ENCODE results near the gene TRIM6.
"Not testable (repeated sequence)": the region's sequence is repeated elsewhere in the genome, so short reads cannot be mapped to it uniquely, and the experiment has no call there.

The TRIM6 gene, protein sequence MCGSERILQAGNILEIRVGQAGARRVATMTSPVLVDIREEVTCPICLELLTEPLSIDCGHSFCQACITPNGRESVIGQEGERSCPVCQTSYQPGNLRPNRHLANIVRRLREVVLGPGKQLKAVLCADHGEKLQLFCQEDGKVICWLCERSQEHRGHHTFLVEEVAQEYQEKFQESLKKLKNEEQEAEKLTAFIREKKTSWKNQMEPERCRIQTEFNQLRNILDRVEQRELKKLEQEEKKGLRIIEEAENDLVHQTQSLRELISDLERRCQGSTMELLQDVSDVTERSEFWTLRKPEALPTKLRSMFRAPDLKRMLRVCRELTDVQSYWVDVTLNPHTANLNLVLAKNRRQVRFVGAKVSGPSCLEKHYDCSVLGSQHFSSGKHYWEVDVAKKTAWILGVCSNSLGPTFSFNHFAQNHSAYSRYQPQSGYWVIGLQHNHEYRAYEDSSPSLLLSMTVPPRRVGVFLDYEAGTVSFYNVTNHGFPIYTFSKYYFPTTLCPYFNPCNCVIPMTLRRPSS

DNA sequence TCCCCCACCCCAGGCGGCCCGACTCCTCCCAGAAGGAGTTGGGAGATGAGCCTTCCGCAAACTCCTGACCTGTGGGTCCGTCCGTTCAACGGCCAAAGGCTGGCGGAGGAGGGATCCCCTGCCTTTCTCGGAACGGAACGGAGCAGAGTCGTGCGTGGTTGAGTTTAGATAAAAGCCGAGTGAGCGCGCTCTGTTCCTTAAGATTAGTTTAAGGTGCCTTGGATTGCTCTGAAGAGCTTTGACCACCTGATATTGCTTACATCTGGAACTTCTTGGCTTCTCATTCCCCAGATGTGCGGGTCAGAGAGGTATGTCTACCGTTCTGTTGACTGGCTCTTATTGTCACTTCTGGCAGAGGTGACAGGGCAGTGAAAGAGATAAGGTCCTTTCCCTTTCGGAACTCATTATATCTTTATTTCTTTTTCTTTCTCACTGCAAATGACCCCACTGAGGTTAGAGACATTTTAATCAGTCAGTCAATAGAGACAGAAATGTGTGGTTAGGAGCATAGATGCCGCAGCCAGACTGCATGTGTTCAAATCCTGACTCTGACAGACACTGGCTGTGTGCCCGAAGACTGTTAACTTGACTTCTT lies at the start of gene TRIM6:
TRIM6 (plus strand) TSS at position 31 of the 595 bp plus-strand sequence; CDS start at position 292, 261 bp downstream.
- Mint-ChIP-seq H3K9me3 (no peaks in the 10 kb centered on the region), H3K4me1 (ENCODE audit: low read depth) (peaks cover 6% of the 10 kb centered on the region), H3K36me3 (ENCODE audit: low read depth) (no peaks in the 10 kb centered on the region), H3K4me3 (peak within 1 kb of the TSS; percentile 57), H3K27me3 (ENCODE audit: low read depth) (no peaks in the 10 kb centered on the region), H3K27ac (peak within 1 kb of the TSS; percentile 34)

DNA sequence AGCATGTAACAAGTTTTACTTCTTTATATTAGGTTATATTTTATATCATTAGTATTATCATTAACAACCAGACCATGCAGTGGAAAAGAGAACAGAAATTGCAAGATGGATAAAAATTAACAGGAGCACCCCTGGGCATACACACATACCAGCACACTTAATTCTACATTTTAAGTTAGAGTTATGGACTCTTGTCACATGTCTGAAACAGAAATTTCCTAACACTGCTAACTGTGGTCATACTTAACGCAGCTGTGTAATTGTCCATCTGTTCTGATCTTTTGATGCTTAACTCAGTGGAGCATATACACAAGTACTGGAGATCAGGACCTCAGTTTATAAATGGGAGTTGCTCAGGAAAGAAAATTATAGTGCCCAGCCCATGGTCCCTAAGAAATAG lies 48.5 kb upstream of the TRIM6 start:
- Mint-ChIP-seq H3K9me3 (no peaks in the 10 kb centered on the region), H3K27ac (no peak overlapping the region), H3K4me3 (no peak overlapping the region), H3K27me3 (ENCODE audit: low read depth) (peaks cover 5% of the 10 kb centered on the region), H3K36me3 (ENCODE audit: low read depth) (no peaks in the 10 kb centered on the region), H3K4me1 (ENCODE audit: low read depth) (no peaks in the 10 kb centered on the region)

DNA sequence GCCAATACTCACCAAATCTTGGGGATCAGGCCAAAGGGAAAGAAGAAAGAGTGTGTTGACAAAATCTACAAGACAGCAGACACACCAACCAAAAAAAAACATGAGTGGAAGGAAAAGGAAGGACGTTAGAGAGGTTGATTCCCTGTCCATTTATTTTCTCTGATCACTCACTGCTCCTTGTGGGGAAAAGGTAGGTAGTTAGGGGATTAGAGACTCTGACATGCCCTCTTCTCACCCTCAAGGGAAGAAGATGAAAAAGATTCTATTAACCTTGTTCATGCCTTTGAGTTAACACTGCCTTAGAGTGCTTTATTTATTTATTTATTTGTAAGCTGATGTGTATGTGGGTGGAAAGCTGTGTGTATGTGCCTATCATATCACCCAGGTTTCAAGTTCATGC lies 48.0 kb upstream of the TRIM6 start, which contains the start of gene OR52H1:
OR52H1 (minus strand) TSS at position 101 of the 400 bp plus-strand sequence. CDS start 3,035 bp downstream, outside the sequence.
- no peak within 1 kb of the TSS for H3K27ac Mint-ChIP-seq
- no peaks in the 10 kb centered on the region for H3K9me3 Mint-ChIP-seq
- no peaks in the 10 kb centered on the region for H3K4me1 Mint-ChIP-seq (ENCODE audit: low read depth)
- H3K4me3 Mint-ChIP-seq: no peak within 1 kb of the TSS
- H3K36me3 Mint-ChIP-seq (ENCODE audit: low read depth): no peaks in the 10 kb centered on the region
- peaks cover 5% of the 10 kb centered on the region for H3K27me3 Mint-ChIP-seq (ENCODE audit: low read depth)

DNA sequence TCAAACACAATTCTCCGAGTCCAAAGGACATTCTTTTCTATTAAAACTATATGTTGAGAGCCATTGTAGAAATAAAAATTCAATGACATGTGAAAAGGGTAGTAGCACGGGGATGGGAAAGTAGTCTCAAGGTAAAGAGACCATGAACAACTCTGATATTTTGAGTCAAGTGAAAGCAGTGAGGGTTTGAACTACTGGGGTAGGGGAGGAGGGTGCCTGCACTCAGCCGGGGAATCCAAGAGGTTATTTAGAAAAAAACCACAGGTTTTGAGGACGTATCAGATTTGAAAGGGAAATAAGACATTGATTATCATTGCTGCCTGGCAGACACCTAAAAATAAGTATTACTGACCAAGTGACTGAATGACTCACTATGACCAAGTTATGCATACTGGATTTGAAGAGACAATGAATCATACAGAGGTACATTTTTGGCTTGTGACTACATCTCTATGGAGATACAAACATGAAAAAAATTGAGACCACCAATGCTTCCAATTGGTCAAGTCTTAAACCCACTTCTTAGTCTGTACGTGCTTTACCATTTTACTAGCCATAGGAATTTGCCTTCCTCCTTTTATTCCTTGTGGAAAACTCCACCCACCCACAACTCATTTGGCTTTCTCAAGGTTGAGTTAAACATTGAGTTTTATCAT lies 45.9 kb upstream of the TRIM6 start:
- Mint-ChIP-seq H3K4me3 (no peak overlapping the region), H3K27me3 (ENCODE audit: low read depth) (peaks cover 13% of the 10 kb centered on the region), H3K4me1 (ENCODE audit: low read depth) (no peaks in the 10 kb centered on the region), H3K9me3 (no peaks in the 10 kb centered on the region), H3K27ac (no peak overlapping the region), H3K36me3 (ENCODE audit: low read depth) (no peaks in the 10 kb centered on the region)

DNA sequence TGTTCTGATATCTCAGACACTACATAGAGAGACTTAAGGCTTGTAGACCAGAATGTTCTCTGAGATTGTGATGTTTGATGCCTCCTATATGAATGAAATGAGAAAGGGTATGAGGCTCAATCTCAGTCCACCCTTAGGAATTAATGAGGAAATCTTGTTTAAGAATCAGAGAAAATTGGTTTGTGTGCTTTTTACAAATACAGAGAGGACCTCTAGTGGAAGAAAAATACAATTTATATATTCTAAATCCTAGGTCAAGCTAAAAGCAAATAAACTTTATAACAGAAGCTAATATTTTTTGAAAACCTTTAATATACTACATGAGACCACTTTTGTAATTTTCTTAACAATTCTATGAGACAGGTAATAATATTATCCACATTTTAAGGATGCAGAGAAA lies 43.1 kb upstream of the TRIM6 start:
- Mint-ChIP-seq H3K9me3 (no peaks in the 10 kb centered on the region), H3K4me1 (ENCODE audit: low read depth) (no peaks in the 10 kb centered on the region), H3K36me3 (ENCODE audit: low read depth) (no peaks in the 10 kb centered on the region), H3K27me3 (ENCODE audit: low read depth) (peaks cover 18% of the 10 kb centered on the region), H3K4me3 (no peak overlapping the region), H3K27ac (no peak overlapping the region)

DNA sequence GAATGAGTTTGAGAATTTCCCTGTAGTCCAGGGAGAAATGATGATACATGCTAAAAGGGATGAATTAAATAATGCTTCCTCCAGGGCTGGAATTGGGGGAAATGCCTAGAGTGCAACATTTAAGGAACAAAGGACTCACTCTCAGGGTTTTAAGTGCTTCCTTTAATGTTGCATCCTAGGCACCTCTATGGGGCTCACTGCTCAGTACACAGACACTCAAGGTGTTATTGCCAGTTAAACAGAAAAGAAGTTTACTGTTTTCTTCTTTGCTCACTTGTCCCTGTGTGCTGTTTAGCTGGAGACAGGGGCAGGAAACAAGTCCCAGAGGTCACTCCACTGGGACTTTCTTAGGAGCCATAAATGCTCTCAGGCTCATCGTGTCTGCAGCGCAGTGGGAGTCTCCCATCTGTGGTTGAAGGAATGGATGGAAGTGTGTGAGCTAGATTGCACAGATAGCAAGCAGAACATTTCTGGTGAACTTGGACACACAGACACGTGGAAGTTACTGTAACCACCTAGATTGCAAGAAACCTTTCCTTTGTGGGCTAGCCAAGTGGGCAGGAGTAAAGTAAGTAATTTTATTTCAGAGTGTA lies 39.7 kb upstream of the TRIM6 start:
- H3K27ac Mint-ChIP-seq: no peak overlapping the region
- H3K27me3 Mint-ChIP-seq (ENCODE audit: low read depth): peaks cover 15% of the 10 kb centered on the region
- H3K4me1 Mint-ChIP-seq (ENCODE audit: low read depth): no peaks in the 10 kb centered on the region
- no peaks in the 10 kb centered on the region for H3K9me3 Mint-ChIP-seq
- H3K4me3 Mint-ChIP-seq: no peak overlapping the region
- H3K36me3 Mint-ChIP-seq (ENCODE audit: low read depth): no peaks in the 10 kb centered on the region

DNA sequence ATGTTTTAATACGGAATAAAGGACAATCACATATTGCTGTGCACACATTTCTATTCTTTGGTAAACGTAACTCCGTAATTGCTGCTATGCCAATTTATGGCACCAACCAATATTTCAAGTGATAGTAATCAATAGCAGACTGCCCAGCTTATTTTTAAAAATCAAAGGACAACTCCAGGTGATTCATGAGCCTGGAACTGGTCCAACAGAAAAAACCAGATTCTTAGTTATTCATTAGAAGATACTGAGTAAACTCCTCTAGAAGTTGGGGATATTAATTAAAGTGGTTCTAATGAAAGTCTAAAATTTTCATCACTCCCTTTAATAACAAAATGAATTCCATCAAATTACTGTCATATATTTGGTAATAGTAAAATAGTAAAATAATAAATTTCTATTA lies 38.7 kb upstream of the TRIM6 start:
- peaks cover 12% of the 10 kb centered on the region for H3K27me3 Mint-ChIP-seq (ENCODE audit: low read depth)

DNA sequence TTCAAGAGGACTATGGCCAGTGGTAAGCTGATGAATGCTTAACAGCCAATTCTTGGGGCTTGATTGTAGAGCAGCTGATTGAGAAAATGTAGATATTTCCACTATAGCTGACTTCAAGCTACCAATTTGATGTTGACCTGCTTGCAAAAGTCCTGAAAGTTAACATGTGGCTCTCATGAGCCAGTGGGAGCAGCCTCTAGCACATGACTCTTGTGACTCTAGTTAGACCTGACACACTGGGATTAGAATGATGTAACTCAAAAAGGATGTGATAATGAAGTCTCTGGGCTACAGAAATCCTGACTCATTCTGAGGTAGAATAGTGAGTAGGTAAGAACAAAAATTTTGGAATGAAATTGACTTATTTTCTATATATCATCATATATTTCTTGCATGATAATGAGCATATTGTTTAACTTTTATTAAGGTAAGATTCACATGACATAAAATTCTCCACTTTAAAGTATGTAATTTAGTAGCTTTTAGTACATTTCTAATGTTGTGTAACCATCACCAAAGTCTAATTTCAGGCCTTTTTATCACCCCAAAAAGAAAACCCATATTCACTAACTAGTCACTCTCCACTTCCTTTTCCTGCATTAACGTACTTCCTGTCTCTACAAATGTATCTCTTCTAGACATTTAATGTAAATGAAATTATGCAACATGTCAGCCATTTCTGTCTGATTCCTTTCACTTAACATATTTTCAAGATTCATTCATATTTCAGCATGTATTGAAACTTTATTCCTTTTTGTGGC lies 32.0 kb upstream of the TRIM6 start:
- no peak overlapping the region for H3K4me3 Mint-ChIP-seq
- H3K36me3 Mint-ChIP-seq (ENCODE audit: low read depth): no peaks in the 10 kb centered on the region
- no peak overlapping the region for H3K27ac Mint-ChIP-seq
- peaks cover 3% of the 10 kb centered on the region for H3K4me1 Mint-ChIP-seq (ENCODE audit: low read depth)
- H3K27me3 Mint-ChIP-seq (ENCODE audit: low read depth): peaks cover 10% of the 10 kb centered on the region
- peaks cover 16% of the 10 kb centered on the region for H3K9me3 Mint-ChIP-seq

More for the DNA sequence above, 38.7 kb upstream of the TRIM6 start:
- Mint-ChIP-seq H3K4me3 (no peak overlapping the region), H3K36me3 (ENCODE audit: low read depth) (no peaks in the 10 kb centered on the region), H3K9me3 (no peaks in the 10 kb centered on the region), H3K4me1 (ENCODE audit: low read depth) (no peaks in the 10 kb centered on the region), H3K27ac (no peak overlapping the region)

DNA sequence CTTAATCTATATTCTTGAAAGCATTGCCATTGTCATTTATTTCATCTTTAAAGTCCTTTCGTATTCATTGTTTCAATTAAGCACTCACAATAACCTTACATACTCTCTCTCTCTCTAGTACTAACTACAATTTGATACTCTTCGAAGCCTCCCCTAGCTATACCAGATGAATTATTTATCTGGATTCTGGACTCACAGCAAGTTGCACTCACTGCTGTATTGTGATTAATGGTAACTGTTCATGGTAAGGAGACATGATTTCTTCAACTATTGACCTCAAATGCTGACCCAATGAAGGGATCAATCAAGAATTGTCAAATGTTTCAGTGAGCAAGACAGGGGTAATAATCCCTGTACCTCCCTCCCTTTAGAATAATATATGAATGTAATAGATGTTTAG lies 21.8 kb upstream of the TRIM6 start:
- Mint-ChIP-seq H3K36me3 (ENCODE audit: low read depth) (no peaks in the 10 kb centered on the region), H3K4me1 (ENCODE audit: low read depth) (peaks cover 2% of the 10 kb centered on the region), H3K27ac (no peak overlapping the region), H3K27me3 (ENCODE audit: low read depth) (no peaks in the 10 kb centered on the region), H3K9me3 (no peaks in the 10 kb centered on the region), H3K4me3 (no peak overlapping the region)

DNA sequence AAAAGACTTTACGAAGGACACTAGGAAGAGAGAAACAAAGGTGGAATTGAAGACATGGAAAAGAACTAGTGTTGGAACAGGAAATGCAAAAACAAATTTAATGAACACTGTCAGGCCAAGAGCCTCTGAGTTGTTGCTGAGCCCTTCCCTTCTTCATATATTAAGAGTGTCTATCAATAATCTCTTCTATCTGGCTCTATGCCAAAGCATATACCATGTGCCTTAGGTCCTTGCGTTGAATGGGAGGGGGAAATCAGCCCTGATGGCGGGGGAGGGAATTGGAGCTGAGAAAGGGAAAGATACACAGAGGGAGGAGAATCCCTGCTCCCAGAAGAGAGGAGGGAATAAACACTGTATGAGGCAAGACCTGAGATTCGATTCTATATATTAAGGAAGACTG lies 21.3 kb upstream of the TRIM6 start:
- H3K4me3 Mint-ChIP-seq: no peak overlapping the region
- peaks cover 2% of the 10 kb centered on the region for H3K4me1 Mint-ChIP-seq (ENCODE audit: low read depth)
- no peaks in the 10 kb centered on the region for H3K9me3 Mint-ChIP-seq
- H3K36me3 Mint-ChIP-seq (ENCODE audit: low read depth): no peaks in the 10 kb centered on the region
- no peaks in the 10 kb centered on the region for H3K27me3 Mint-ChIP-seq (ENCODE audit: low read depth)
- no peak overlapping the region for H3K27ac Mint-ChIP-seq

DNA sequence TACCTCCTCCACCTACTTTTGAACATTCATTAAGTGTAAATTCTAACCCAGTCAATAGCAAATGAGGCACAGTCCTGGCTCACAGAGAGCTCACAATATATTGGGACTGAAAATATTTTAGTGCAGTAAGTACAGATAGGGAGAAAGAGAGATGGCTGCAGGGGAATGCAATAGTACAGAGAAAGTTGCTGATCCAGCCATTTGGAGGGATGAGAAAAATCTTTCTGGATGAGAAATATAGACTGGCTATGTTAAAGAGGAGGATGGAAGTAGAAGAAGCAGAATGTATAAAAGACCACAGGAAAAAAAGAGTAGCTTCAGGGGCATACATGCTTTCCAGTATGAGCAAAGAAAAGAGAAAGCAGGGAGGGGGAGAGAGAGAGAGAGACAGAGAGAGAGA lies 19.3 kb upstream of the TRIM6 start:
- H3K4me1 Mint-ChIP-seq (ENCODE audit: low read depth): no peaks in the 10 kb centered on the region
- no peak overlapping the region for H3K4me3 Mint-ChIP-seq
- H3K36me3 Mint-ChIP-seq (ENCODE audit: low read depth): no peaks in the 10 kb centered on the region
- no peaks in the 10 kb centered on the region for H3K9me3 Mint-ChIP-seq
- no peaks in the 10 kb centered on the region for H3K27me3 Mint-ChIP-seq (ENCODE audit: low read depth)
- no peak overlapping the region for H3K27ac Mint-ChIP-seq

DNA sequence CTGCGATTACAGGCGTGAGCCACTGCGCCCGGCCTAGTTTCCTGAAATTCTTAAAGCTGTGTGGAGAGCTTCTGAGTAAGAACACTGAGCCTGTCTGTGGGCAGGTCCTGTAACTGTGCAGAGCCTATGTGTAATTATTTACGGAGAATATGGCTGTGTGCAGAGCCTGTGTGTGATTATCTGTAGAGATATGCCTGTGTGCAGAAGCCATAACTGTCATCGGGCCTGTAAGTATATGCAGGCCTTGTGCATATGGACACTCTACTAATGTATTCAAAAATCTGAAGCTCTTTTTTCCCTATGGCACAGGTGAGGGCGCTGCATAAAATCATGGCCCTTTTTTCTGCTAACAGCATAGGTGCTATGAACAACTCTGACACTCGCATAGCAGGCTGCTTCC lies 15.9 kb upstream of the TRIM6 start, which contains the start of gene OR52B6:
OR52B6 (plus strand) TSS at position 301 of the 400 bp plus-strand sequence; CDS start at position 301, 0 bp downstream.
- H3K27me3 Mint-ChIP-seq (ENCODE audit: low read depth): no peaks in the 10 kb centered on the region
- no peaks in the 10 kb centered on the region for H3K9me3 Mint-ChIP-seq
- no peaks in the 10 kb centered on the region for H3K4me1 Mint-ChIP-seq (ENCODE audit: low read depth)
- H3K27ac Mint-ChIP-seq: no peak within 1 kb of the TSS
- H3K4me3 Mint-ChIP-seq: no peak within 1 kb of the TSS
- H3K36me3 Mint-ChIP-seq (ENCODE audit: low read depth): no peaks in the 10 kb centered on the region

DNA sequence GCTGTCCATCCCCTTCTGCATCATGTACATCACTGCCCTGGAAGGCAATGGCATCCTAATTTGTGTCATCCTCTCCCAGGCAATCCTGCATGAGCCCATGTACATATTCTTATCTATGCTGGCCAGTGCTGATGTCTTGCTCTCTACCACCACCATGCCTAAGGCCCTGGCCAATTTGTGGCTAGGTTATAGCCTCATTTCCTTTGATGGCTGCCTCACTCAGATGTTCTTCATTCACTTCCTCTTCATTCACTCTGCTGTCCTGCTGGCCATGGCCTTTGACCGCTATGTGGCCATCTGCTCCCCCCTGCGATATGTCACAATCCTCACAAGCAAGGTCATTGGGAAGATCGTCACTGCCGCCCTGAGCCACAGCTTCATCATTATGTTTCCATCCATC lies 15.4 kb upstream of the TRIM6 start:
- no peaks in the 10 kb centered on the region for H3K27me3 Mint-ChIP-seq (ENCODE audit: low read depth)
- no peaks in the 10 kb centered on the region for H3K4me1 Mint-ChIP-seq (ENCODE audit: low read depth)
- no peak overlapping the region for H3K27ac Mint-ChIP-seq
- H3K4me3 Mint-ChIP-seq: no peak overlapping the region
- H3K36me3 Mint-ChIP-seq (ENCODE audit: low read depth): no peaks in the 10 kb centered on the region
- H3K9me3 Mint-ChIP-seq: no peaks in the 10 kb centered on the region

DNA sequence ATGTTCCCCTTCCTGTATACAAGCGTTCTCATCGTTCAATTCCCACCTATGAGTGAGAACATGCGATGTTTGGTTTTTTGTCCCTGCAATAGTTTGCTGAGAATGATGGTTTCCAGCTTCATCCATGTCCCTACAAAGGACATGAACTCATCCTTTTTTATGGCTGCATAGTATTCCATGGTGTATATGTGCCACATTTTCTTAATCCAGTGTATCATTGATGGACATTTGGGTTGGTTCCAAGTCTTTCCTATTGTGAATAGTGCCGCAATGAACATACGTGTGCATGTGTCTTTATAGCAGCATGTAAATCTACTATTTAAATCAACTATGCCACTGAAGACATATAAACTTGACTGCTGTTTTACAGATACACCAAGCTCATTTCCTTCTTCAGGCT lies 12.0 kb upstream of the TRIM6 start:
- not testable (repeated sequence) for H3K4me1 Mint-ChIP-seq (ENCODE audit: low read depth); H3K27me3 Mint-ChIP-seq (ENCODE audit: low read depth); H3K27ac Mint-ChIP-seq; H3K36me3 Mint-ChIP-seq (ENCODE audit: low read depth); H3K9me3 Mint-ChIP-seq; H3K4me3 Mint-ChIP-seq

Measured in T-helper 1 cell treated with Interleukin-12 subunit alpha and Interleukin-12 subunit beta and Interleukin-4 antibody, amounts not matched to agents 30 μg/mL and 1 μg/mL, for 36 hours (primary cell).